B cell (primary cell): Measurements from ENCODE around the gene PPARG. TPM values are rescaled to one million over a fixed set of nuclear protein-coding genes. Genes with fewer than 3 reads are reported as not detected.

Experiments used
- ATAC-seq: fragments of 200-7000 bp; cut with Tn5 transposase; one replicate; pipeline ENCODE4 v1.10.0; 2021; ENCODE audit warnings: low read depth, mild to moderate bottlenecking, moderate number of reproducible peaks, moderate library complexity
- CTCF ChIA-PET: fragments of 350-600 bp; sonication (Branson Sonifier 250); formaldehyde crosslinking; loops from one replicate; lab custom pipeline; 2021; ENCODE audit warnings: antibody characterized with exemption, inconsistent platforms; lab: Charles Lee
- POLR2A ChIA-PET: fragments of 350-600 bp; sonication (Branson Sonifier 250); formaldehyde crosslinking; loops from one replicate; lab custom pipeline; 2021; ENCODE audit warnings: antibody characterized with exemption; lab: Charles Lee
- DNase-seq: peaks from one replicate; pipeline ENCODE4 v3.0.0; 2013
- H2AFZ ChIP-seq: 2 replicates; pipeline ENCODE4 v1.6.1; 2012; ENCODE audit warnings: mild to moderate bottlenecking, low read depth, low read length; ENCODE audit not compliant: insufficient read depth, poor library complexity, severe bottlenecking
- H3K27ac ChIP-seq, 2 donors: 1 replicate in 1 of 2; 2 replicates in 1 of 2; pipeline ENCODE4 v1.5.1; 2012 to 2013; ENCODE audit warnings: low read length in 2 of 2, mild to moderate bottlenecking in 2 of 2, moderate library complexity in 1 of 2
- H3K27me3 ChIP-seq, 4 experiments: fragments of 200-600 bp in 1 of 4; sonication (generic) in 1 of 4; replicated peaks in 1 of 4; 1 replicate in 2 of 4; 2 replicates in 2 of 4; pipeline versions ENCODE4 v1.6.1 to v1.7.0; 2013 to 2016; ENCODE audit warnings: low read length in 3 of 4, mild to moderate bottlenecking in 2 of 4, mixed read lengths in 1 of 4, moderate library complexity in 1 of 4; ENCODE audit not compliant: insufficient read depth in 4 of 4, control insufficient read depth in 3 of 4; ENCODE audit errors: control extremely low read depth in 1 of 4
- H3K36me3 ChIP-seq, 2 experiments: replicated peaks in 1 of 2; 1 replicate in 1 of 2; 2 replicates in 1 of 2; pipeline versions ENCODE4 v1.6.1 to v1.7.1; 2013; ENCODE audit warnings: low read length in 1 of 2; ENCODE audit not compliant: insufficient read depth in 2 of 2, control insufficient read depth in 1 of 2; ENCODE audit errors: control extremely low read depth in 1 of 2, extremely low read depth in 1 of 2
- H3K4me1 ChIP-seq, 2 donors: fragments of 200-600 bp in 1 of 2; sonication (generic) in 1 of 2; 1 replicate in 1 of 2; 2 replicates in 1 of 2; pipeline versions ENCODE4 v1.5.1 to v1.6.1; 2013 to 2017; ENCODE audit warnings: low read length in 2 of 2; ENCODE audit not compliant: control insufficient read depth in 2 of 2, insufficient read depth in 2 of 2
- H3K4me2 ChIP-seq: replicated peaks from 2 replicates; pipeline ENCODE3; 2012; ENCODE audit warnings: mild to moderate bottlenecking, low read depth, low read length; ENCODE audit not compliant: poor library complexity, severe bottlenecking
- H3K4me3 ChIP-seq, 5 experiments: fragments of 200-600 bp in 1 of 5; sonication (generic) in 1 of 5; 1 replicate in 3 of 5; 2 replicates in 2 of 5; pipeline versions ENCODE4 v1.5.1 to v1.7.0; 2011 to 2016; ENCODE audit warnings: low read length in 4 of 5, mild to moderate bottlenecking in 4 of 5, low read depth in 2 of 5, control low read depth in 1 of 5, moderate library complexity in 1 of 5; ENCODE audit not compliant: insufficient read depth in 1 of 5; ENCODE audit errors: control extremely low read depth in 1 of 5, extremely low read depth in 1 of 5
- H3K79me2 ChIP-seq: fragments of 200-600 bp; sonication (generic); one replicate; pipeline ENCODE4 v1.6.0; 2016; ENCODE audit warnings: low read length; ENCODE audit not compliant: control insufficient read depth, insufficient read depth
- H3K9ac ChIP-seq: fragments of 200-600 bp; sonication (generic); 2 replicates; pipeline ENCODE4 v1.6.1; 2017; ENCODE audit warnings: mild to moderate bottlenecking, low read length, moderate library complexity
- H3K9me3 ChIP-seq, 3 donors: one replicate each; pipeline versions ENCODE4 v1.6.1 to v1.7.1; 2013; ENCODE audit warnings: low read length in 2 of 3; ENCODE audit not compliant: control insufficient read depth in 2 of 3, insufficient read depth in 1 of 3; ENCODE audit errors: control extremely low read depth in 1 of 3
- H4K20me1 ChIP-seq: 2 replicates; pipeline ENCODE4 v1.6.0; 2012; ENCODE audit warnings: mild to moderate bottlenecking, low read length; ENCODE audit not compliant: insufficient read depth, control insufficient read depth, poor library complexity, severe bottlenecking
- H3K27ac Mint-ChIP-seq: one replicate; pipeline ENCODE4 v1.8.0; 2021; ENCODE audit warnings: mixed read lengths
- H3K27me3 Mint-ChIP-seq: one replicate; pipeline ENCODE4 v1.8.0; 2021; ENCODE audit warnings: mixed read lengths
- H3K4me1 Mint-ChIP-seq: one replicate; pipeline ENCODE4 v1.8.0; 2021; ENCODE audit warnings: mixed read lengths
- H3K4me3 Mint-ChIP-seq: one replicate; pipeline ENCODE4 v1.8.0; 2021; ENCODE audit warnings: mixed read lengths
- H3K9me3 Mint-ChIP-seq: one replicate; pipeline ENCODE4 v1.8.0; 2022; ENCODE audit warnings: mixed read lengths; ENCODE audit not compliant: insufficient read depth
- EZH2 ChIP-seq: IDR thresholded peaks from 2 replicates; pipeline ENCODE4 v1.6.1; 2012; ENCODE audit warnings: borderline replicate concordance, low read depth, mild to moderate bottlenecking, moderate library complexity, low read length; ENCODE audit not compliant: insufficient read depth, poor library complexity, severe bottlenecking
- WGBS: methylation state at CpG from one replicate; pipeline ENCODE4 v1.1.5; 2013; ENCODE audit warnings: missing lambda C conversion rate; ENCODE audit not compliant: insufficient coverage; 5-methylcytosine and 5-hydroxymethylcytosine counted together
- intact Hi-C: fragments of 100-400 bp; cut with micrococcal nuclease; formaldehyde crosslinking; loops from one replicate; pipeline ENCODE4 v1.10.0; 2022
- polyA plus RNA-seq: library from polyadenylated mRNA; depleted of rRNA; stranded (reverse); fragments of >200 nt; gene quantifications from 2 replicates; pipeline ENCODE4 v1.2.3, GENCODE V29; 2012
- total RNA-seq, 2 donors: library from RNA; stranded (reverse); fragments of 120-200 nt in 1 of 2; gene quantifications; 1 replicate in 1 of 2; 2 replicates in 1 of 2; pipeline versions ENCODE4 v1.2.3 to v1.2.4, GENCODE V29; 2013 to 2022
- TF ChIP-seq, protein P1 (sequence below): fragments of 200-600 bp; IDR thresholded peaks from one replicate; pipeline ENCODE4 v1.8.0; 2022; ENCODE audit warnings: antibody characterized with exemption, mild to moderate bottlenecking

The PPARG gene
- total and polyA plus RNA-seq, 2 donors (not counting 1 experiment from before 2014, with no cell fraction given): 0.12 to 0.44 TPM

DNA sequence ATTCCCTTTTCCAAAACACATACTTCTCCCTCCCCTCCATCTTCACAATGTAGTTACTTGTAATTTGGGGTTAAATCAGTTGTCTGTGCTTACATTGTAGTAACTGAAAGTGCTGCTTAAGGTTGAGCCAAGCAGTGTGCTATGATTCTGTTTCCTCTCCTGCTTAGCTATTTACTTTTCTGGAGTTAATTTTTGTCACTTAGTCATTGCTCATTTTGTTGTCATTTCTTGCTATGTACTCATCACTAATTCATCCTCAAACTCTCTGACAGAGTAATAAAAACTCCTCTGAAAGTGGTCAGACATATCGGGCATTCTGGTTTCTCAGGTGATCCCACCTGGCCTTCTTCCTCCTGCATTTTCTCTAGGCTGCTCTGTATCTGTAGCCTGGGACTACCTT is 80.7 kb downstream of the PPARG start:
- ChIA-PET POLR2A (no interaction called here), CTCF (no interaction called here)
- Histone ChIP-seq H3K4me3 (no peak overlapping the region), H2AFZ (no peak overlapping the region), H3K36me3 (no peaks in the 10 kb centered on the region), H4K20me1 (no peaks in the 10 kb centered on the region), H3K79me2 (no peaks in the 10 kb centered on the region), H3K4me2 (no peak overlapping the region), H3K27me3 (peaks cover 0 to 6% (median 0%) of the 10 kb centered on the region in 4 experiments), H3K9me3 (no peaks in the 10 kb centered on the region), H3K27ac (no peak overlapping the region), H3K4me1 (no peaks in the 10 kb centered on the region), H3K9ac (no peak overlapping the region)
- no peak overlapping the region for H3K4me3 Mint-ChIP-seq
- WGBS: 91% methylated on average over 1 of the region's 1 CpG
- no peak overlapping the region for H3K27ac Mint-ChIP-seq
- no peaks in the 10 kb centered on the region for H3K4me1 Mint-ChIP-seq
- TF ChIP-seq, protein P1, sequence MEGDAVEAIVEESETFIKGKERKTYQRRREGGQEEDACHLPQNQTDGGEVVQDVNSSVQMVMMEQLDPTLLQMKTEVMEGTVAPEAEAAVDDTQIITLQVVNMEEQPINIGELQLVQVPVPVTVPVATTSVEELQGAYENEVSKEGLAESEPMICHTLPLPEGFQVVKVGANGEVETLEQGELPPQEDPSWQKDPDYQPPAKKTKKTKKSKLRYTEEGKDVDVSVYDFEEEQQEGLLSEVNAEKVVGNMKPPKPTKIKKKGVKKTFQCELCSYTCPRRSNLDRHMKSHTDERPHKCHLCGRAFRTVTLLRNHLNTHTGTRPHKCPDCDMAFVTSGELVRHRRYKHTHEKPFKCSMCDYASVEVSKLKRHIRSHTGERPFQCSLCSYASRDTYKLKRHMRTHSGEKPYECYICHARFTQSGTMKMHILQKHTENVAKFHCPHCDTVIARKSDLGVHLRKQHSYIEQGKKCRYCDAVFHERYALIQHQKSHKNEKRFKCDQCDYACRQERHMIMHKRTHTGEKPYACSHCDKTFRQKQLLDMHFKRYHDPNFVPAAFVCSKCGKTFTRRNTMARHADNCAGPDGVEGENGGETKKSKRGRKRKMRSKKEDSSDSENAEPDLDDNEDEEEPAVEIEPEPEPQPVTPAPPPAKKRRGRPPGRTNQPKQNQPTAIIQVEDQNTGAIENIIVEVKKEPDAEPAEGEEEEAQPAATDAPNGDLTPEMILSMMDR: no peak
- no peak for TF ChIP-seq EZH2
- H3K9me3 Mint-ChIP-seq: no peaks in the 10 kb centered on the region
- no peak for DNase-seq
- no peak for ATAC-seq
- peaks cover 17% of the 10 kb centered on the region for H3K27me3 Mint-ChIP-seq
- intact Hi-C loops: no loop called here

DNA sequence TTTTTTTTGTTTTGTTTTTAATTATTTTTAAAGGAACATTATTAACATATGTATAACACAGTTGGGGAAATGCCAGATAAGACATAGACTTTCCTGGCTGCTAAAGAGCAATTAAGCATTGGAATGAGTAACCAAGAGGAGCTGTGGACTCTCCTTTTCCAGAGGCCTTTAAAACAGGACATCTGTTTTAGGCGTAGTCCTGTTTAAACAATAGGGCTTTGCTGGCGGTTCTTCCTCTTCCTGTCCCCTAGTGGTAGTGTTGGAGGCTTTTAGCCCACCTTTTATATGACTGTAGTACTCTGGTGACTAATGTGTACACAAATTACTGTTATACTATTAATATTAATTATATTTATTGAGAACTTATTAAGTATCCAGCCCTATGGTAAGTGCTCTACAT is 81.9 kb downstream of the PPARG start:
- Histone ChIP-seq H3K9ac (no peak overlapping the region), H3K4me1 (no peaks in the 10 kb centered on the region), H3K79me2 (no peaks in the 10 kb centered on the region), H3K9me3 (no peaks in the 10 kb centered on the region), H3K27ac (no peak overlapping the region), H3K4me2 (no peak overlapping the region), H4K20me1 (no peaks in the 10 kb centered on the region), H3K4me3 (no peak overlapping the region), H3K27me3 (peaks cover 0 to 6% (median 0%) of the 10 kb centered on the region in 4 experiments), H3K36me3 (no peaks in the 10 kb centered on the region), H2AFZ (no peak overlapping the region)
- ChIA-PET POLR2A (no interaction called here), CTCF (no interaction called here)
- no peaks in the 10 kb centered on the region for H3K4me1 Mint-ChIP-seq
- H3K9me3 Mint-ChIP-seq: no peaks in the 10 kb centered on the region
- intact Hi-C loops: no loop called here
- ATAC-seq: no peak
- no peak overlapping the region for H3K27ac Mint-ChIP-seq
- no peak overlapping the region for H3K4me3 Mint-ChIP-seq
- H3K27me3 Mint-ChIP-seq: peaks cover 17% of the 10 kb centered on the region
- WGBS: no CpG with 5 or more reads among the region's 2 CpGs
- no peak for TF ChIP-seq EZH2
- TF ChIP-seq, protein P1: no peak
- no peak for DNase-seq
